GM12875 (cell line): ENCODE measurements around the gene TEX54.
"Not testable (repeated sequence)": the region's sequence is repeated elsewhere in the genome, so short reads cannot be mapped to it uniquely, and the experiment has no call there.

Source experiments
- H3K4me3 ChIP-seq: one replicate; pipeline ENCODE4 v1.5.1; 2011; ENCODE audit warnings: low read depth, low read length, control low read depth
- CTCF ChIP-seq: IDR thresholded peaks from 2 replicates; pipeline ENCODE4 v1.5.1; 2011; ENCODE audit warnings: low read depth, mild to moderate bottlenecking, control low read depth, inconsistent platforms, low read length, moderate library complexity, borderline replicate concordance; ENCODE audit not compliant: insufficient read depth

The TEX54 gene

GRCh38 chr11:62876712-62877111 is 44.1 kb upstream of the TEX54 start:
- H3K4me3 ChIP-seq = no peak overlapping the region
- TF ChIP-seq CTCF = no peak

GRCh38 chr11:62875698-62876478 is 43.2 kb upstream of the TEX54 start:
- no peak overlapping the region for H3K4me3 ChIP-seq
- TF ChIP-seq CTCF = no peak

DNA sequence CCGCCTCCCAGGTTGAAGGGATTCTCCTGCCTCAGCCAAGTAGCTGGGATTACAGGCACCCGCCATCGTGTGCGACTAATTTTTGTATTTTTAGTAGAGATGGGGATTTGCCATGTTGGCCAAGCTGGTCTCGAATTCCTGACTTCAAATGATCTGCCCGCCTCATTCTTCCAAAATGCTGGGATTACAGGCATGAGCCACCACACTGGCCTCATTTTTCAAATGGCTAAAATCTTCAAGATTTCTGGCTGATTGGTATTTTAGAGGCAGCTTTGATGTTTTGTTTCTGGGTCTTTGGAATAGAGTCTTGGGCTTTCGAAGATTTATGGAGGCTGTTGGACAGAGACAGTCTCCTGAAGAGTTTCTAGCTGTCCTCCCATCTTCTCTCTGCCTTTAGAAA is 42.2 kb upstream of the TEX54 start:
- no peak overlapping the region for H3K4me3 ChIP-seq
- TF ChIP-seq CTCF = no peak

- no peak overlapping the region for H3K4me3 ChIP-seq
- no peak for TF ChIP-seq CTCF
Measured at GRCh38 chr11:62865635-62866034, 33.0 kb upstream of the TEX54 start.

GRCh38 chr11:62863687-62864335 is 31.2 kb upstream of the TEX54 start:
- TF ChIP-seq CTCF = no peak
- no peak overlapping the region for H3K4me3 ChIP-seq

- not testable (repeated sequence) for H3K4me3 ChIP-seq
Measured at GRCh38 chr11:62861564-62862192, 29.0 kb upstream of the TEX54 start.

DNA sequence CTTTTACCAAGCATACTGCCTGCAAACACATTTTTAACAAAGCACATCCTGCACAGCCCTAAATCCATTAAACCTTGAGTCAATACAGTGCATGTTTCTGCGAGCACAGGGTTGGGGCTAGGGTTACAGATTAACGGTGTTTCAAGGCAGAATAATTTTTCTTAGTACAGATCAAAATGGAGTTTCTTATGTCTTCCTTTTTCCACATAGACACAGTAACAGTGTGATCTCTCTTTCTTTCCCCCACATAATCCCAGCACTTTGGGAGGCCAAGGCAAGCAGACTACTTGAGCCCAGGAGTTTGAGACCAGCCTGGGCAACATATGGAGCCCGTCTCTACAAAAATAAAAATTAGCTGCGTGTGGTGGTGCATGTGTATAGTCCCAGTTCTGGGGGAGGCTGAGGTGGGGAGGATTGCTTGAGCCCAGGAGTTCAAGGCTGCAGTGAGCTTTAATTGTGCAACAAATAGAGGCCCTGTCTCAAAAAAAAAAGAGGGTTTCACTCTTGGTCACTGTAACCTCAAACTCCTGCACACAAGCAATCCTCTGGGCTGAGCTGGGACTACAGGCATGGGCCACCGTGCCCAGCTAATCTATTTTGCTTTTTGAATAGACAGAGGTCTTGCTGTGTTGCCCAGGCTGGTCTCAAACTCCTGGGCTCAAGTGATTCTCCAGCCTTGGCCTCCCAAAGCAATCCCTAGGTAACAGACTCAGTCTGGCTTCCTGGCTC is 28.4 kb upstream of the TEX54 start:
- no peak overlapping the region for H3K4me3 ChIP-seq

GRCh38 chr11:62859281-62859703 is 26.7 kb upstream of the TEX54 start:
- not testable (repeated sequence) for H3K4me3 ChIP-seq

More for the DNA sequence above, 28.4 kb upstream of the TEX54 start:
- no peak for TF ChIP-seq CTCF
